RCC 7860 (cell line): ENCODE measurements around the gene MAFF.
"Not testable (repeated sequence)": the region's sequence is repeated elsewhere in the genome, so short reads cannot be mapped to it uniquely, and the experiment has no call there.

Experiments used
- DNase-seq: peaks from one replicate; pipeline ENCODE4 v3.0.0-alpha.2; 2015; ENCODE audit warnings: low spot score
- FAIRE-seq: peaks from 2 replicates; lab custom pipeline; 2012; peaks lifted over from hg19 to GRCh38; lab: Jason Lieb, UNC

Gene MAFF

DNA sequence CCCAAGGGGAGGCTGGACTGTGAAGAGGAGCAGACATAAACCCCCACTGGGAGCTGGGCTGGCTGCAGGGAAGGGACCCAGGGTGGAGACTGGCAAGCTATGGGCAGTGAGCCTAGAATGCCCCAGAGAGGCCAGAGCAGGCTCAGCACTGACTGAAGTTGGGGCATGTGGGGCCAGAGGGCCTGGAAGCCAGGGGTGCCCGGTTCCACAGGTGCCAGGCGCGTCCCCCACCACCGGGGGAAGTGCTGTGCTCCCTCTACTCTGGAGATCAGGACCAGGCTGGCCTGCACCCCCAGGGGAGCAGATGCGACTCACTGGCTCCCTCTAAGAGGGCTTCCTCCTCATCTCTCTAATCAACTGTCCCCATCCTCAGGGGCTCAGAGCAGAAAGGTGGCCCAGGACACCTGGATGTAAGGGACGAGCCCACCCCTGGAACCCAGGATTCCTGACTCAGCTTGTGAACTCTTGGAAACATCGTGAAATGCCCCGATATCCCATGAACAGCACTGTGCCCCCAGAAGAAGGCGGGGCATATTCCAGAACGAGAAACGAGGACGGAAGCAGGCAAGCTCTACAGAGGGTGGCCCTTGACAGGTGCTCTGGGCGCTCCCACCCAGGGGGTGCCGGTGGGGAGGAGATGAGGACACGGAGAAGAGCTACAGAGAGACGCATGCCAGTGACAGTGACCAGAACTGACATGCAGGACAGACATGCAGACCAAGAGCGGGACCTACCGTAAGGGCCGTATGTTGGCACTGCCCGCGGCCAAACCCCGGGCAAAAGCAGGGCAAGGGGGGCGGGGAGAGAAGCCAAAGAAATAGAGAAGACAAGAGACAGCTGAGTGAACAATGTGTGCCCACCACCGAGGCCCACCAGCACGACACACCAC is 20.4 kb downstream of the MAFF start:
- DNase-seq (no peak), FAIRE-seq (no peak)

GRCh38 chr22:38222797-38223119 is 21.0 kb downstream of the MAFF start:
- no peak for DNase-seq

GRCh38 chr22:38223289-38223960 is 21.6 kb downstream of the MAFF start:
- DNase-seq = no peak
- no peak for FAIRE-seq

More at GRCh38 chr22:38222797-38223119, 21.0 kb downstream of the MAFF start:
- FAIRE-seq = no peak

GRCh38 chr22:38226853-38227649 is 25.3 kb downstream of the MAFF start:
- FAIRE-seq (no peak), DNase-seq (no peak)

DNA sequence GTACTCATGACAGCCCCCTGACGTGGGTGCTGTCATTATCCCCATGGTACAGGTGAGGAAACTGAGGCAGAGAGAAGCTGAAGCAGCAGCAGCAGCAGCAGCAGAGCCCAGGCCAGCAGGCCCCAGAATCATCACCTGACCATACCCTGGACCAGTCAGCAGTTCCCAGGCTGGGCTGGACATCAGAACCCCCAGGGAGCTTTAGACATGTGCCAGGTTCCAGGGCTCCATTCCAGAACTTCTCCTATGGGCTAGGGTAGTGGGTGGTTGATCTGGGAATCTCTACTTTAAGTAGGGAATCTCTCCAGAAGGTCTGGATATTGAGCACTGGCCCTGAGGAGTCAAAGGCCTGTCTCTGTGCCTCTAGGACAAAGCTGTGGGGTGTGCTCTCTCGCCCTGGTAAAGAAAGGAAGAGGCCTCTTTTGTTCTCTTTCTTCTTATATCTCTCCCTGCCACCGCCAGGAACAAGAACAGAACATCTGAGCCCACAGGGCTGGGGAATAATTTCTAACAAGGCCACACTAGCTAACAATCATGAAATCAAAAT is 26.6 kb downstream of the MAFF start:
- FAIRE-seq (no peak), DNase-seq (no peak)

- DNase-seq (no peak), FAIRE-seq (no peak)
Observed at GRCh38 chr22:38228873-38229740, 27.3 kb downstream of the MAFF start.

DNA sequence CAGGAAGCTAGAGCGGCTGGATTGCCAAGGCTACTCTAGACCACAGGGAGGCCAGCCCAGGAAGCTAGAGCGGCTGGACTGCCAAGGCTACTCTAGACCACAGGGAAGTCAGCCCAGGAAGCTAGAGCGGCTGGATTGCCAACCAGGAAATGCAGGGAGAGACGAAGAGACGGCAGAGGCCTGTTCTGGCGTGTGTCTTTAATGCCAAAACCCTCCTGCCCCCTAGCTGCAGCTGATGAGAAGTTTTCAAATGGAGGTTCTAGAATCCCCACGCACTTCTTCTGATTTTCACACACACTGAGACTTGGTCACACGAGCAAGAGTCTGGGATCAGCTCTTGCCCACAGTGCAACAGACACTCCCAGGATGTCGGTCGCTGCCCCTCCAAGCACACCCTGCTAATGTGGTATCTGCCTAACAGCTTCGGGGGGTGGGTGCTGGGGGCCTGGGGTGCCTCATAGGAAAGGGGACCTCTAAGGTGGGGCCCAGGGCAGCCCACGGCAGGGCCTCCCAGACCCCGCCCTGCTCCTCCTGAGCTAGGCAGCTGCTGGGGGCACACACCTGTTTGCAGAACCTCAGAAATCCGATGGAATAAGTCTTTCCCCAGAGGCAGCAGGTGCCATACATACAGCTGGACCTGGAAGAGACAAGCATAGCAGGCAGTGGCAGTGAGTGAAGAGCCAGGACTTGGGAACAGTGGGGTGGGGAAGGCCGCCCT is 28.5 kb downstream of the MAFF start:
- peak; percentile 67 for DNase-seq

DNA sequence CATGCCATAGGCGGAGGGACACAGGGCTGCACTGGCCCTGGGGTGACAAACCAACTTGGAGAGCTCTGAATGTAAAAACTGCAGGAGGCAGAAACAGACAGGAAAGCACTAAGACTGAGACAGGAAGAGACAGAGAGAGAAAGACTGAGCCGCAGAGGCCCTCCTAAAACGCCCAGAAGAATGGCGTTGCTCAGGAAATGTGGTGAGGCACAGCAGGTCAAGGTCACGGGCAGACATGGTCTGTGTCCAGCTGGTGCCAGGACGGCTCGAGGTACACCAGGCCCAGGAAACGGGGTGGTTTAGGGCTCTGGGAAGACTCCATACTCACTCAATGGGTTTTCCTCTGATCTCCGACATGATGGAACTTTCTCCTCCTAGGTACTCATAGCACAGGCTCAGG is 29.1 kb downstream of the MAFF start:
- no peak for FAIRE-seq
- DNase-seq = no peak

More for the DNA sequence above, 28.5 kb downstream of the MAFF start:
- FAIRE-seq = no peak

DNA sequence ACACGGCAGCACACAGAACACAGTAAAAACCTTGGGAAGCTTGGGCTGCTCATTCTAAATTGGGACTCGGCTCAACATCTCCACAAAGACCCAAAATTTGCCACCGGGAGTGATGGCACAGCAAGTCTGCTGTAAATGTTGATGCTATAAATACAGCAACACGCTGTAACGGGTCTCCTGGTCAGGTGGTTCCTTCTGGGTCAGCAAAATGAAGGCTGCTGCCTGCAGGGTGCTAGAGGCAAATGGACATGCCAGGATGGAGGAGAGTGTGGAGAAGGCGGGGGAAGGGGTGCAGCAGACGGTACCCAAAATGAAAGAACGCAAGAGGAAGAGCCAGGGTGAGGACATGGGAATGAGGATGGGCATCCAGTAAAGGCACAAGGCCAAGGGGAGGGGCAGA is 30.4 kb downstream of the MAFF start:
- DNase-seq (no peak), FAIRE-seq (no peak)

DNA sequence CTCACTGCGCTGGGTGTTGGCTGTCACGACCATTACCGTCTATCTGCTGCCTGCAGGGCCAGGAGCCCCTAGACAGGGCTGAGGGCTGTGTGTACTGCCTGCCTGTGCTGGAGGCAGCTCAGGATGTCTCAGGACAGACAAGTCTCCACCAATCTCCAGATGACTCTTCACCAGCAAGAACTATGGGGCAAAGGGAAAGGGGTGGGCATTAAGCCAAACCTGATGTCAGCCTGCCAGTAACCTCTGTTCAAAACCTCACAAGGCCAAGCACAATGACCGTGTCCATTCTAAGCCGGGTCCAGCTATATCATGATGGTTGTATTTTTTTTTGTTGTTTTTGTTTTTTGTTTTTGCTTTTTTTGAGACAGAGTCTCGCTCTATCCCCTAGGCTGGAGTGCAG is 31.6 kb downstream of the MAFF start:
- FAIRE-seq = no peak
- no peak for DNase-seq

DNA sequence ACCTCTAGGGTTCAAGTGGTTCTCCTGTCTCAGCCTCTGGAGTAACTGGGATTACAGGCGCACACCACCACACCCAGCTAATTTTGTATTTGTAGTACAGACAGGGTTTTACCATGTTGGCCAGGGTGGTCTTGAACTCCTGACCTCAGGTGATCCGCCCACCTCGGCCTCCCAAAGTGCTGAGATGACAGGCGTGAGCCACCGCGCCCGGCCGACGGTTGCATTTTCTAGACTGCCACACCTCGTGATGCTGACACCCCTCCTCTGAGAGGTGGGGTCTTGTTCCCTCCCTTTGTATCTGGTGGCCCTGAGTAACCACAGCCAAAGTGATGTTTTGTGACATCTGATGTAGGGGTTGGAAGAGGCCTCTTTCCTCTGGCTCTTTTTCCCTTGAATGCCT is 32.1 kb downstream of the MAFF start:
- FAIRE-seq, DNase-seq: not testable (repeated sequence)

DNA sequence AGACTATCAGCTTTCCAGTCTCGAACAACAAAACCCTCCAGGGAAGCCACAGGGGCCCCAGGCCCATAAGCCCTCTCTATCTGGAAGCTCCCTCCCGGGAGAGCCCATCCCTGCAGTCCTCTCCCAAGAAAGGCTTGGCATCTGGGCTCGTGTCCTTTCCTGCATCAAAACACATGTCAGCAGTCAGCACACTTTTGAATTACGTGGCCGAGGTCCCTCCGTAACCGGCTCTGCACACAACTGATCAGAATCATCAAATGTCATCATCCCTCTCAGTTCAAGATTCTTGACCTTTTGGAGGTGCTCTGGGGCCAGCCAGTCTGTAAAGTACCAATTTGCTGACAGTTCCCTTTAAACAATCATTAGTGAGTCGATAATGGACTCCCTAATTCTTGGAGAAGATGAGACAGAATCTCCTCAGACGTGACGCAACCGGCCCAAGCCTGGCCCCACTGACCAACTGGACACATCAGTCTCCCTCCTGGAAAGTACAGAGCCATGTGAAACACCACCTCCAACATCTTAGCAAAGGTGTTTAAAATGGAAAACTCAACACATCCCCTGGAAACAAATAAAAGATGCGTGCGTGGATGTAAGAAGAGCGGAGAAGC is 33.6 kb downstream of the MAFF start:
- FAIRE-seq (no peak), DNase-seq (no peak)

DNA sequence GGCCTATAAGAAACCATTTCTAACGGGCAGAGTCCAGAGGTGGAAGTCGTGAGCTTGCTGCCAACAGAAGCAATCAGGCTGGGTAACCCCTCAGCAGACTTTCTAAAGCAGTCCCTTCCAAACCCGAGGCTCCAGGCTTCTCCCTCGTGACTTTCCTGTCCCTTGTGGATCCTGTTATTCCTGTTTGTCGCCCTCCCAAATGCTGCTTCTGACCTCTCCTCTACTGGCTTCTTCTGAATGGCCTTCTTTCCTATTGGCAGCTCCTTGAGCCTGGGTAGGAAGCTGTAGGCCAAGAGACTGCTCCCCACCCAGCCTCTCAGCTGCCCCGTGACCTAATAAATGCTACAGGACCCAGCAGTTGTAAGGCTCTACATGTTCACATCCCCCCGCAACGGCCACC is 35.0 kb downstream of the MAFF start:
- no peak for FAIRE-seq
- no peak for DNase-seq

- no peak for DNase-seq
Observed at GRCh38 chr22:38238519-38239071, 36.8 kb downstream of the MAFF start.

DNA sequence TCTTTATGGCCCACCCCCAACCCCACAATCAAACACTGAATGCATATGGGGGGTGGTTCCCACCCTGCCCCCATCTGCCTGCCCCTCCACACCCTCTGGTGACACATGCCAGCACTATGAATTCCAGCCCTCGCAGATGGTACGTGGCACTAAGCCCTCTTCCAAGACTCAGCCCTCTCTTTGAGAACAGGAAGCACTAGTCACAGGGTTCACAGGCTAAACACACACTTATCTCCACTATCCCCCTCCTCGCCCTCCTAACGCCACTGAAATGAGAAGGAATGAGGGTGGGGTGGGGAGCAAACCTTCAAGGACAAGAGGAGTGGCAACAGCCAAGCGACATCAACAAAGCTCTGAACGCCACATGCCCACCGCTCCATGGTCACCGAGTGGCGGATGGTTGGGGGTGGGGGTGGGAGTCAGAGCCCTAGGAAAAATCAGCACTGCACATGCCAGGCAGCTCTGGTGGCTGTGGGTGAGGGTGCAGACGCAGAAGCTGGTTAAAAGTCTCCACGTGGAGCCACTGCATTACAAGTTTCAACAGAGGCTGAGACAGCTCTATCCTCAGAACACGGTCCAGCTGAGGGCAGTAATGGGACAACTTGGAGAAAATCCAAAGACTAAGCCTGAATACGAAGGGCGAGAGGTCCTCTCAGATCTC is 37.4 kb downstream of the MAFF start:
- FAIRE-seq = no peak
- DNase-seq = peak; percentile 10

More at GRCh38 chr22:38238519-38239071, 36.8 kb downstream of the MAFF start:
- FAIRE-seq = no peak

- peak; percentile 92 for FAIRE-seq
Observed at GRCh38 chr22:38240734-38241252, 39.0 kb downstream of the MAFF start.

DNA sequence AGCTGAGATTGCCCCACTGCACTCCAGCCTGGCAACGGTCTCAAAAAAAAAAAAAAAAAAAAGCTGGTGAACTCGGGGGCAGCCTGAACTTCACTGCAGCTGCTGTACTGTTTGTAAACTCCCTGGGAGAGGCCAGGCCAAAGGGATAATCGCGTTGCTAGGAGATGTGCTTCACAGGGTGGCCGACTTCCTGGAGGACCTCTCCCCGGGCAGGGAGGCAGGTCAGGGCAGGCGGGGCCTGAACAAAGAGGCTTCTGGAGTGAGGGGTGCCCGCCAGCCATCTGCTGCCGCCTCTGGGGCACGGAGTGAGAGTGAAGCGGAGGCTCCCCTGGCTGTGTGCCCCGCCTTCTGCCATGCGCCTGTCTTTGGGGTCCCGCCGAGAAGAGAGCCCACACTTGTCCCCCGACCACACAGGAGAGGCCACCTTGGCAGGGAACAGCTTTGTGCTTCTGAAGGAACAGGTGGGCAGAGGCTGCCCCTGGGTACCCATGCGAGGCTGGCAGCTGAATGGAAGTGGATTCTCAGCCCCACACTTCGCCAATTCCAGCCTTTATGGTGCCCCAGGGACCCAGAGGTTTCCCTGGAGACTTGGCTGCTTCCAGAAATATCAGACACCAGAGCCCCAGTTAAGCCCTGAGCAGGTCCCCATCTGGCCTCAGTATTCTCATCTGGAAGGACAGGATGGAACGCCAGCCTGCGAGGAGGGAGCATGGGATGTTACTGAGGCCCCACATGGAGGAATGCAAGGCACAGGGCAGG is 41.4 kb downstream of the MAFF start:
- no peak for FAIRE-seq
- DNase-seq = no peak

More at GRCh38 chr22:38240734-38241252, 39.0 kb downstream of the MAFF start:
- DNase-seq = peak; percentile 82
